SK-N-SH (cell line): Measurements from ENCODE around the gene SEPTIN10. TPM values are rescaled to one million over a fixed set of nuclear protein-coding genes. Genes with fewer than 3 reads are reported as not detected.
A peak's percentile ranks its signal among the peaks of the same experiment; 100 is the strongest.

ENCODE experiments used
- CTCF ChIA-PET: fragments of 300-600, 350-600 bp; formaldehyde crosslinking; extraction: SDS; loops from one replicate; lab custom pipeline; 2021; lab: Yijun Ruan, JAX
- POLR2A ChIA-PET: fragments of 350-600 bp; sonication (Branson Sonifier 250); formaldehyde crosslinking; extraction: SDS; loops from one replicate; lab custom pipeline; 2020; ENCODE audit warnings: antibody characterized with exemption, inconsistent platforms; lab: Yijun Ruan, JAX
- DNase-seq: peaks from one replicate; pipeline ENCODE4 v3.0.0; 2012
- H2AFZ ChIP-seq: fragments of 200-600 bp; sonication (generic); 2 replicates; pipeline ENCODE4 v1.8.1; 2016; ENCODE audit warnings: antibody characterized with exemption, mild to moderate bottlenecking, low read depth
- H3F3A ChIP-seq: fragments of 200-600 bp; sonication (generic); replicated peaks from 2 replicates; pipeline ENCODE3; 2016; ENCODE audit warnings: antibody characterized with exemption, mild to moderate bottlenecking; ENCODE audit not compliant: insufficient read depth
- H3K27ac ChIP-seq, 2 experiments: fragments of 200-500 bp in 1 of 2; fragments of 200-600 bp in 1 of 2; sonication (Bioruptor generic) in 1 of 2; sonication (generic), shearing (Covaris generic) in 1 of 2; 2 replicates each; pipeline versions ENCODE4 v1.5.1 to v1.6.1; 2014 to 2016; ENCODE audit warnings: low read depth in 2 of 2, inconsistent platforms in 1 of 2, low read length in 1 of 2, mild to moderate bottlenecking in 1 of 2, mixed read lengths in 1 of 2
- H3K27me3 ChIP-seq: fragments of 200-600 bp; sonication (generic), shearing (Covaris generic); 2 replicates; pipeline ENCODE4 v1.6.1; 2016; ENCODE audit warnings: mixed run types; ENCODE audit not compliant: insufficient read depth
- H3K36me3 ChIP-seq, 2 experiments: fragments of 200-500 bp in 1 of 2; fragments of 200-600 bp in 1 of 2; sonication (Bioruptor generic) in 1 of 2; sonication (generic) in 1 of 2; replicated peaks in 1 of 2; 2 replicates each; pipeline versions ENCODE3 to v1.5.1; 2014 to 2016; ENCODE audit warnings: low read length in 1 of 2, mild to moderate bottlenecking in 1 of 2; ENCODE audit not compliant: insufficient read depth in 2 of 2, control insufficient read depth in 1 of 2
- H3K4me1 ChIP-seq, 2 experiments: fragments of 200-500 bp in 1 of 2; fragments of 200-600 bp in 1 of 2; sonication (Bioruptor generic) in 1 of 2; sonication (generic), shearing (Covaris generic) in 1 of 2; 2 replicates each; pipeline versions ENCODE4 v1.5.1 to v1.6.1; 2014 to 2016; ENCODE audit warnings: low read depth in 1 of 2, low read length in 1 of 2, mixed run types in 1 of 2; ENCODE audit not compliant: insufficient read depth in 2 of 2, control insufficient read depth in 1 of 2
- H3K4me2 ChIP-seq: fragments of 200-600 bp; sonication (generic), shearing (Covaris generic); 2 replicates; pipeline ENCODE4 v1.6.1; 2017; ENCODE audit warnings: mixed run types
- H3K4me3 ChIP-seq, 2 experiments: fragments of 200-500 bp in 1 of 2; fragments of 200-600 bp in 1 of 2; sonication (Bioruptor generic) in 1 of 2; sonication (generic), shearing (Covaris generic) in 1 of 2; 2 replicates each; pipeline versions ENCODE4 v1.5.1 to v1.8.1; 2014 to 2016; ENCODE audit warnings: low read depth in 2 of 2, inconsistent platforms in 1 of 2, low read length in 1 of 2, mild to moderate bottlenecking in 1 of 2, mixed read lengths in 1 of 2, moderate library complexity in 1 of 2
- H3K79me2 ChIP-seq: fragments of 200-600 bp; sonication (generic); 2 replicates; pipeline ENCODE4 v1.8.1; 2017; ENCODE audit warnings: mild to moderate bottlenecking; ENCODE audit not compliant: insufficient read depth
- H3K9ac ChIP-seq: fragments of 200-600 bp; sonication (generic); 2 replicates; pipeline ENCODE4 v1.6.1; 2017; ENCODE audit warnings: mixed run types
- H3K9me2 ChIP-seq: fragments of 200-600 bp; sonication (generic); 2 replicates; pipeline ENCODE4 v1.6.1; 2017; ENCODE audit warnings: mixed run types
- H3K9me3 ChIP-seq: fragments of 200-600 bp; sonication (generic); 2 replicates; pipeline ENCODE4 v1.6.1; 2017; ENCODE audit warnings: mixed run types, mild to moderate bottlenecking, moderate library complexity
- H4K20me1 ChIP-seq: fragments of 200-600 bp; sonication (generic); 2 replicates; pipeline ENCODE4 v1.6.1; 2017; ENCODE audit warnings: mild to moderate bottlenecking, mixed run types; ENCODE audit not compliant: insufficient read depth
- EP300 ChIP-seq, 2 experiments: IDR thresholded peaks; 2 replicates each; pipeline versions ENCODE4 v1.4.0 to v1.6.1; 2012; ENCODE audit warnings: borderline replicate concordance in 1 of 2, low read depth in 1 of 2, low read length in 1 of 2
- IRF3 ChIP-seq: fragments of 150-350 bp; IDR thresholded peaks from 2 replicates; pipeline ENCODE4 v1.6.1; 2016; ENCODE audit warnings: mild to moderate bottlenecking, low read depth, low read length
- NRF1 ChIP-seq: IDR thresholded peaks from 2 replicates; pipeline ENCODE4 v1.6.1; 2012; ENCODE audit warnings: low read depth, mild to moderate bottlenecking, low read length
- POLR2AphosphoS5 ChIP-seq: IDR thresholded peaks from 2 replicates; pipeline ENCODE4 v1.6.1; 2012; ENCODE audit warnings: low read depth, low read length
- RAD21 ChIP-seq: IDR thresholded peaks from 2 replicates; pipeline ENCODE4 v1.6.1; 2012; ENCODE audit warnings: mild to moderate bottlenecking, low read length
- RCOR1 ChIP-seq: fragments of 150-350 bp; IDR thresholded peaks from 2 replicates; pipeline ENCODE4 v1.6.1; 2017; ENCODE audit warnings: antibody characterized with exemption, low read length
- RXRA ChIP-seq: IDR thresholded peaks from 2 replicates; pipeline ENCODE4 v1.4.0; 2012; ENCODE audit warnings: low read depth, mild to moderate bottlenecking, borderline replicate concordance
- TCF12 ChIP-seq: IDR thresholded peaks from 2 replicates; pipeline ENCODE4 v1.4.0; 2012
- USF1 ChIP-seq: IDR thresholded peaks from 2 replicates; pipeline ENCODE4 v1.4.0; 2012; ENCODE audit warnings: low read depth, borderline replicate concordance
- WGBS: methylation state at CpG from one replicate; pipeline ENCODE4 v1.1.6; 2017; ENCODE audit warnings: low lambda C conversion rate; 5-methylcytosine and 5-hydroxymethylcytosine counted together
- polyA plus RNA-seq, 3 experiments: library from polyadenylated mRNA; depleted of rRNA; stranded (reverse); fragments of >200 nt; gene quantifications; 2 replicates each; pipeline ENCODE4 v1.2.3, GENCODE V29; 2012

The SEPTIN10 gene
- polyA plus RNA-seq, 1 of the 3 experiments (the other 2 are of a cell fraction): 46.5 TPM

- DNase-seq: no peak
- no peak for TF ChIP-seq RAD21
- Histone ChIP-seq H4K20me1 (peaks cover 5% of the 10 kb centered on the region; the same call in 1 of the 2 replicates), H3K27me3 (no peaks in the 10 kb centered on the region), H3K36me3 (peaks cover 0 to 9% of the 10 kb centered on the region in 2 experiments), H3K79me2 (peaks cover 30% of the 10 kb centered on the region), H3K27ac (no peak overlapping the region), H3K4me3 (no peak overlapping the region), H3K4me1 (peaks cover 11 to 14% of the 10 kb centered on the region in 2 experiments; a peak in 3 of 4 replicates), H2AFZ (no peak overlapping the region), H3K4me2 (no peak overlapping the region), H3F3A (peaks cover 7% of the 10 kb centered on the region), H3K9ac (no peak overlapping the region), H3K9me3 (no peaks in the 10 kb centered on the region), H3K9me2 (no peaks in the 10 kb centered on the region)
- WGBS: 84% methylated on average over 4 of the region's 4 CpGs
- CTCF ChIA-PET: interaction anchor here (0.9 kb wide), 1 partner anchor 73 kb away, joined by 4 read pairs; no protein-coding TSS in a partner anchor
- POLR2A ChIA-PET: no interaction called here
Measured at GRCh38 chr2:109619032-109619615, 5.4 kb upstream of the SEPTIN10 start.

- ChIA-PET POLR2A (no interaction called here), CTCF (interaction anchor here (1.0 to 2.6 kb wide), 2 partner anchors 16 to 70 kb away, joined by 3 to 14 read pairs; no protein-coding TSS in a partner anchor)
- no peak overlapping the region for H3K27ac ChIP-seq
- H3K9me3 ChIP-seq: no peaks in the 10 kb centered on the region
- H3K9me2 ChIP-seq: no peaks in the 10 kb centered on the region
- peaks cover 53% of the 10 kb centered on the region for H3K79me2 ChIP-seq
- peak overlapping the region; percentile 68 to 84; a peak in 3 of 4 replicates for H3K4me3 ChIP-seq
- H3K9ac ChIP-seq: no peak overlapping the region
- peaks cover 20% of the 10 kb centered on the region for H3F3A ChIP-seq
- H3K4me2 ChIP-seq: peak overlapping the region; percentile 65
- peaks cover 14 to 16% of the 10 kb centered on the region in 2 experiments; a peak in 3 of 4 replicates for H3K4me1 ChIP-seq
- 87% methylated on average over 5 of the region's 5 CpGs for WGBS
- H3K27me3 ChIP-seq: no peaks in the 10 kb centered on the region
- H2AFZ ChIP-seq: no peak overlapping the region
- TF ChIP-seq NRF1 (no peak), IRF3 (no peak), RCOR1 (no peak), USF1 (no peak), TCF12 (no peak), RXRA (no peak), POLR2AphosphoS5 (no peak)
- peaks cover 0 to 9% of the 10 kb centered on the region in 2 experiments for H3K36me3 ChIP-seq
- DNase-seq: no peak
- H4K20me1 ChIP-seq: peaks cover 5% of the 10 kb centered on the region
Measured at GRCh38 chr2:109616184-109616583, 2.4 kb upstream of the SEPTIN10 start.

DNA sequence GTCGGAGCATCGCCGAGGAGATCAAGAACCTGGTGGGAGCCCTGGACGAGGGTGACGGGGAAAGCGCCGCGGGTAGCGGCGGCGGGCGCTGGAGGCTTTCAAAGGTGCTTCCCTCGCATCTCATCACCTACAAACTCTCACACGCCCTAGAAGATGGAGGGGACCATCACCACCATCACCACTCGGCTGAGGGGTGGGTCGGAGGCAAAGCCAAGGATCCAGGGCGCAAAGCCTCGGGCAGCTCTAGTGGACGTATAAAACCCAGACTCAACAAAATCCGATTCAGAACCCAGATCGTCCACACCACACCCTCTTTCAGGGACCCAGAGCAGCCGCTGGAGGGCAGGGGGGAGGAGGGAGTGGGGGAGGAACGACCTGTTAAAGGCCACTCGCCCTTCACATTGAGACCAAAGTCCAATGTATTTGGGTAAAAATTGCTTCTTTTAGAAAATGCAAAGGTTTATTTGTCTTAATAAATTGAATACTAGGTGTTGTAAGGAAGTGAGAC lies 1.9 kb upstream of the SEPTIN10 start:
- 95% methylated on average over 21 of the region's 24 CpGs for WGBS
- CTCF ChIA-PET: interaction anchor here (1.0 to 2.6 kb wide), 3 partner anchors 16 to 71 kb away, joined by 3 to 14 read pairs (median 4); no protein-coding TSS in a partner anchor

More for the DNA sequence above, 1.9 kb upstream of the SEPTIN10 start:
- H3F3A ChIP-seq: peaks cover 25% of the 10 kb centered on the region
- peaks cover 14 to 18% of the 10 kb centered on the region in 2 experiments; a peak in 3 of 4 replicates for H3K4me1 ChIP-seq
- no peak overlapping the region for H3K27ac ChIP-seq
- no peak for DNase-seq
- H3K4me3 ChIP-seq: peak overlapping the region; percentile 68 to 84
- H3K9me2 ChIP-seq: no peaks in the 10 kb centered on the region
- no peak overlapping the region for H2AFZ ChIP-seq
- H4K20me1 ChIP-seq: peaks cover 5% of the 10 kb centered on the region
- peaks cover 0 to 9% of the 10 kb centered on the region in 2 experiments for H3K36me3 ChIP-seq
- peaks cover 58% of the 10 kb centered on the region for H3K79me2 ChIP-seq
- H3K27me3 ChIP-seq: no peaks in the 10 kb centered on the region
- H3K9ac ChIP-seq: no peak overlapping the region
- POLR2A ChIA-PET: no interaction called here
- no peak for TF ChIP-seq EP300 (IDR thresholded peaks at IDR 0.05; ENCODE audit: borderline replicate concordance in 1 of 2, low read depth in 1 of 2, low read length in 1 of 2)
- H3K9me3 ChIP-seq: no peaks in the 10 kb centered on the region
- peak overlapping the region; percentile 65 for H3K4me2 ChIP-seq
